Uterus (tissue), 4 donors: ENCODE results near the gene GJB1. TPM values are rescaled to one million over a fixed set of nuclear protein-coding genes. Genes with fewer than 3 reads are reported as not detected.

Experiments
- total RNA-seq, 4 donors: library from RNA; depleted of rRNA in 3 of 4; stranded (reverse); fragments of >200 nt in 3 of 4; gene quantifications; one replicate each; pipeline versions ENCODE4 v1.1.0 to v1.2.4, GENCODE V29; 2014 to 2023
- donor health status: DM: yes; HTN: yes; CAD: no.

The GJB1 gene
- total RNA-seq, 4 donors from 2014 or later, result 0.27 to 5.9 (median 3.0) TPM; not detected in 1

Other genes with a start within 250 kb of the GJB1 start
- 10 to 100 TPM; 32.9 to 92.7 (median 68.0) TPM for gene SNX12, start 154.9 kb upstream of the GJB1 start, total RNA-seq
- 10 to 100 TPM in 2 of 4 donors, 1 to 10 TPM in 2; 7.9 to 40.6 (median 10.1) TPM for gene FOXO4, start 127.4 kb upstream of the GJB1 start, total RNA-seq
- 1 to 10 TPM in 1 of 4 donors, not detected in 3; 1.1 TPM for gene CXorf65, start 116.5 kb upstream of the GJB1 start, total RNA-seq
- 10 to 100 TPM in 1 of 4 donors, 1 to 10 TPM in 2, not detected in 1; 3.0 to 42.9 (median 3.3) TPM for gene IL2RG, start 111.6 kb upstream of the GJB1 start, total RNA-seq
- gene MED12, start 104.6 kb upstream of the GJB1 start, total RNA-seq, result 10 to 100 TPM; 11.2 to 91.5 (median 33.0) TPM
- 10 to 100 TPM in 1 of 4 donors, 1 to 10 TPM in 2, not detected in 1; 1.7 to 14.4 (median 5.1) TPM for gene NLGN3, start 78.4 kb upstream of the GJB1 start, total RNA-seq
- 10 to 100 TPM; 12.1 to 37.9 (median 27.3) TPM for gene ZMYM3, start 30.9 kb downstream of the GJB1 start, total RNA-seq
- 100 to 1,000 TPM in 3 of 4 donors, 10 to 100 TPM in 1; 70.0 to 494 (median 216) TPM for gene NONO, start 60.4 kb downstream of the GJB1 start, total RNA-seq
- 10 to 100 TPM in 2 of 4 donors, 1 to 10 TPM in 1, not detected in 1; 5.5 to 15.9 (median 11.2) TPM for gene ITGB1BP2, start 78.5 kb downstream of the GJB1 start, total RNA-seq
- gene TAF1, start 143.1 kb downstream of the GJB1 start, total RNA-seq, result 100 to 1,000 TPM in 2 of 4 donors, 10 to 100 TPM in 2; 66.5 to 171 (median 102) TPM